AG09309 (cell line): ENCODE results near the gene CLDN1.

ENCODE experiments used
- DNase-seq: peaks from one replicate; pipeline ENCODE4 v3.0.0-alpha.2; 2010; ENCODE audit warnings: low read depth
- H3K4me3 ChIP-seq: 2 replicates; pipeline ENCODE4 v1.5.1; 2011; ENCODE audit warnings: mild to moderate bottlenecking, low read depth, low read length, moderate library complexity; ENCODE audit not compliant: control insufficient read depth
- CTCF ChIP-seq: IDR thresholded peaks from 2 replicates; pipeline ENCODE4 v1.5.1; 2011; ENCODE audit warnings: mild to moderate bottlenecking, low read depth, low read length, inconsistent platforms; ENCODE audit not compliant: insufficient read depth, control insufficient read depth; ENCODE audit errors: missing control alignments

The CLDN1 gene

DNA sequence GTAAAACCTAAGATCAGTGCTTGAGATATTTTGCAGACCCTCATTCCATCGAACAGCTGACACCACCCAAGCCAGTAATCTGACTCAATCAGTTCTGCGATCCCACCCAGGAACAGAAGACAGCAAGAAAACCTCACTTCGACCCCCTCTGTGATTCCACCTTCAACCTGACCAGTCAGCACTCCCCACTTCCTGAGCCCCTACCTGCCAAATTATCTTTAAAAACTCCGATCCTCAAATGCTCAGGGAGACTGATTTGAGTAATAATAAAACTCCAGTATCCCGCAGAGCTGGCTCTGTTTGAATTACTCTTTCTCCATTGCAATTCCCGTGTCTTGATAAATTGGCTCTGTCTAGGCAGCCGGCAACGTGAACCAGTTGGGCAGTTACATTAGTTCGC is 40.0 kb upstream of the CLDN1 start:
- no peak overlapping the region for H3K4me3 ChIP-seq
- no peak for DNase-seq
- TF ChIP-seq CTCF = no peak

DNA sequence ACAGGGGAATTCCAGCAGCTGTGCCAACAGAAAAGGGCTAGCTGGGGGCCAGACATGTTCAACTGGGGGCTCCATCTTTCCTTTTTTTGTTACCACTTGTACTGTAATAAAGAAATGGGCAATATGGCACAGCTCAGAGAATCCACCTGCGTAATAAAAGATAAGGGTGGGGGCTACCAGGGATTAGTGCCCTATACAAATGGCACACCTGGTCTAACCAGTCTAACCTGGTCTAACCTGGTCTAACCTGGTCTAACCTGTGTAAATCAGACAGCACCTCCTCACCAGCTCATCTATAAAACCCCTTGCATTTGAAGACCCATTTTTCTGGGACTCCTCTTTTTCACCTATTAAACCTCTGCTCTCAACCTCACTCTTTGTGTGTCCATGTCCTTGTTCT is 39.5 kb upstream of the CLDN1 start:
- no peak overlapping the region for H3K4me3 ChIP-seq
- DNase-seq = no peak
- no peak for TF ChIP-seq CTCF

- no peak overlapping the region for H3K4me3 ChIP-seq
- no peak for TF ChIP-seq CTCF
- no peak for DNase-seq
Measured at GRCh38 chr3:190360228-190360627, 38.0 kb upstream of the CLDN1 start.

- DNase-seq = no peak
- no peak for TF ChIP-seq CTCF
Measured at GRCh38 chr3:190359813-190360212, 37.6 kb upstream of the CLDN1 start.

DNA sequence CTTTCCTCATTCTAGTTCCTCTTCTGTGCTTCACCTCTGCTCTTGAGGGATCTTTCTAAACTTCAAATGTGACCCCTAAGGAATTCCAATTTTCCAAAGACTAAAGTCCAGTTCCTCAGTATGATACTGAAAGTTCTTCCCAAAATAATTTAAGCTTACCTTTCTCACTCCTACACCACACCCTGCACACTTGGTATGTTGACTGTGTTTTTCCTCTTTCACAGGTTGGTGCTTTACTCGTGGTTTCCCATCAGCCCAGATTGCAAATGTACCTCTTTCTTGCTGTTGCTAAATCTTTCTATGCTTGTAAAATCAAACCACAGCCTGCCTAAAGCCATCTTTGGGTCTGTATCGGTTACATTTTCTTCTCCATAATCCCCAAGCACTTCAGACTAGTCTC is 35.2 kb upstream of the CLDN1 start:
- TF ChIP-seq CTCF = no peak
- no peak for DNase-seq
- H3K4me3 ChIP-seq = no peak overlapping the region

More at GRCh38 chr3:190359813-190360212, 37.6 kb upstream of the CLDN1 start:
- H3K4me3 ChIP-seq = no peak overlapping the region

GRCh38 chr3:190356246-190356645 is 34.0 kb upstream of the CLDN1 start:
- H3K4me3 ChIP-seq = no peak overlapping the region
- TF ChIP-seq CTCF = no peak

GRCh38 chr3:190352861-190353457 is 30.7 kb upstream of the CLDN1 start:
- no peak overlapping the region for H3K4me3 ChIP-seq
- TF ChIP-seq CTCF = no peak
- DNase-seq = no peak

More at GRCh38 chr3:190356246-190356645, 34.0 kb upstream of the CLDN1 start:
- DNase-seq = no peak
